K562 treated with DMSO at 1 percent for 12 hours (cell line): ENCODE measurements around the gene KDM4E. TPM values are rescaled to one million over a fixed set of nuclear protein-coding genes. Genes with fewer than 3 reads are reported as not detected.

Experiments used
- total RNA-seq: library from RNA; unstranded; fragments of 300-600 nt; gene quantifications from 2 replicates; pipeline ENCODE4 v1.2.3, GENCODE V29; 2022; ENCODE audit not compliant: insufficient read depth

KDM4E gene
- total RNA-seq: not detected in 2 replicates

DNA sequence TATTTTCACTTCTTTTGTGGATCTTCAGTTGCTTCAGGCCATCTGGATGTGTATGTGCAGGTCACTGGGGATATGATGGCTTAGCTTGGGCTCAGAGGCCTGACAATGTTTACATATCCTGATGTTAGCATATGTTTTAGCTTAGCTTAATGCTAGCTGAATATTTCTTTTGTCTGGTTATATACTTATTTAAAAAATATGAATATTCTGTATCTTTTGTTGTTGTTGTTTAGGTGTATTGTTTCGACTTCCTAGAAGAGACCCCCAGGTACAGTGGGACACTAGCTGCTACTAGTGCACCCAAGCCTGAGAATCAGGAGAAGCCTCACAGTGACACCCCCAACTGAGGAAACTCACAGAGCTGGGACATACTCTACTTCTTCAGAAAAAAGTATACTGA lies at the start of gene KDM4E:
TSS of gene KDM4E (plus strand) at position 301 of the 400 bp plus-strand sequence. CDS start 300 bp downstream, outside the sequence.

DNA sequence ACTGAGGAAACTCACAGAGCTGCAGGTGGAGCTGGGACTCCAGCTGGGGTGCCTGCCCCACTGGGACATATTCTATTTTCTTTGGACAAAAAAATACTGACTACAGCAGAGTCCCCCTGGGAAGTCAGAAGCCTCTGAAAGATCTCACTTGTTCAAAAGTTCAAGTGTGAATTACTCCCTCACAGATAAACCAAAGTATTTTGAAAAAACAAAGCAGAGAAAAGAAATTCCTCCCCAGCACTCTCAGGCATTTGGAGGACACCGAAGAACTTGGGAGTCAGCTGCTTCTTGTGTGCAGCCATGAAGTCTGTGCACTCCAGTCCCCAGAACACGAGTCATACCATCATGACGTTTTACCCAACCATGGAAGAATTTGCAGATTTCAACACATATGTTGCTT lies 24.1 kb downstream of the KDM4E start, which contains the start of gene KDM4F:
TSS of gene KDM4F (plus strand) at position 301 of the 400 bp plus-strand sequence.

DNA sequence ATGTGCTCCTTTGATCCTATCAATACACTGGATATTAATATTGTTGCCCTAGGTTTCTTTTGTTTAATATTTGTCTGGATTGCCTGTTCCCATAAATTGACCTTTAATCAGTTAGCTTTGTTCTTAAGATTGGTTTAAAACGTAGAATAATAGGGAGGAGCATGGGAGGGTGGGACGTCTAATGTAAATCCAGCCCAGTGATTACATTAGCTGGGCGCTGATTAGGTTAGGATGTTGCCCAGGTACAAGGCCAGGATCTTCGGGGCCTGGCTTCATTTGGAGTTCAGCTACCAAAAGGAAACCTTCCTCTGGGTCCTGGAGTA lies 41.6 kb downstream of the KDM4E start, which contains the start of gene SRSF8:
TSS of gene SRSF8 (plus strand) at position 204 of the 323 bp plus-strand sequence. CDS start 308 bp downstream, outside the sequence.

Other genes with a start within 250 kb of the KDM4E start
- gene CWC15, start 51.7 kb upstream of the KDM4E start, total RNA-seq: 38.5 and 42.8 TPM in 2 replicates
- gene KDM4D, start 51.5 kb upstream of the KDM4E start, total RNA-seq: 1.5 and 1.9 TPM in 2 replicates
- not detected in 2 replicates for gene KDM4F, start 24.2 kb downstream of the KDM4E start, total RNA-seq
- gene SRSF8, start 41.7 kb downstream of the KDM4E start, total RNA-seq: 23.6 and 26.2 TPM in 2 replicates
- gene ENDOD1, start 64.6 kb downstream of the KDM4E start, total RNA-seq: 3.9 and 9.2 TPM in 2 replicates
- 0.83 and 6.0 TPM in 2 replicates for gene SESN3, start 205.9 kb downstream of the KDM4E start, total RNA-seq